ENCODE measurements around the gene TTC21B.

The TTC21B gene

GRCh38 chr2:165909466-165909865 lies 44.1 kb downstream of the TTC21B start:
- TF ChIP-seq, protein P1, sequence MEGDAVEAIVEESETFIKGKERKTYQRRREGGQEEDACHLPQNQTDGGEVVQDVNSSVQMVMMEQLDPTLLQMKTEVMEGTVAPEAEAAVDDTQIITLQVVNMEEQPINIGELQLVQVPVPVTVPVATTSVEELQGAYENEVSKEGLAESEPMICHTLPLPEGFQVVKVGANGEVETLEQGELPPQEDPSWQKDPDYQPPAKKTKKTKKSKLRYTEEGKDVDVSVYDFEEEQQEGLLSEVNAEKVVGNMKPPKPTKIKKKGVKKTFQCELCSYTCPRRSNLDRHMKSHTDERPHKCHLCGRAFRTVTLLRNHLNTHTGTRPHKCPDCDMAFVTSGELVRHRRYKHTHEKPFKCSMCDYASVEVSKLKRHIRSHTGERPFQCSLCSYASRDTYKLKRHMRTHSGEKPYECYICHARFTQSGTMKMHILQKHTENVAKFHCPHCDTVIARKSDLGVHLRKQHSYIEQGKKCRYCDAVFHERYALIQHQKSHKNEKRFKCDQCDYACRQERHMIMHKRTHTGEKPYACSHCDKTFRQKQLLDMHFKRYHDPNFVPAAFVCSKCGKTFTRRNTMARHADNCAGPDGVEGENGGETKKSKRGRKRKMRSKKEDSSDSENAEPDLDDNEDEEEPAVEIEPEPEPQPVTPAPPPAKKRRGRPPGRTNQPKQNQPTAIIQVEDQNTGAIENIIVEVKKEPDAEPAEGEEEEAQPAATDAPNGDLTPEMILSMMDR (IDR thresholded peaks at IDR 0.05; ENCODE audit: insufficient read depth, low read length), result no peak
- TF ChIP-seq SPI1 (IDR thresholded peaks at IDR 0.05; ENCODE audit: borderline replicate concordance, low read depth), result no peak
- TF ChIP-seq GABPA (IDR thresholded peaks at IDR 0.05; ENCODE audit: low read depth), result no peak
- no peak for TF ChIP-seq POLR2AphosphoS5 (IDR thresholded peaks at IDR 0.05; ENCODE audit: low read depth)
- no peak for TF ChIP-seq REST (IDR thresholded peaks at IDR 0.05; ENCODE audit: insufficient replicate concordance, low read depth)
- H3K4me3 ChIP-seq (replicated peaks; ENCODE audit: insufficient read depth, low read length), result no peak overlapping the region
- no peak for DNase-seq (ENCODE audit: low read depth in 1 of 2, low spot score in 1 of 2)

GRCh38 chr2:165905854-165906253 lies 47.7 kb downstream of the TTC21B start:
- TF ChIP-seq, protein P1 (IDR thresholded peaks at IDR 0.05; ENCODE audit: insufficient read depth, low read length), result no peak
- TF ChIP-seq REST (IDR thresholded peaks at IDR 0.05; ENCODE audit: insufficient replicate concordance, low read depth) (no peak), GABPA (IDR thresholded peaks at IDR 0.05; ENCODE audit: low read depth) (no peak), POLR2AphosphoS5 (IDR thresholded peaks at IDR 0.05; ENCODE audit: low read depth) (no peak), SPI1 (IDR thresholded peaks at IDR 0.05; ENCODE audit: borderline replicate concordance, low read depth) (no peak)
- DNase-seq (ENCODE audit: low read depth in 1 of 2, low spot score in 1 of 2), result no peak
- Histone ChIP-seq H3K27ac (replicated peaks) (no peak overlapping the region), H3K27me3 (ENCODE audit: insufficient read depth, poor library complexity, severe bottlenecking) (no peaks in the 10 kb centered on the region), H3K4me3 (replicated peaks; ENCODE audit: insufficient read depth, low read length) (no peak overlapping the region)

More at GRCh38 chr2:165909466-165909865, 44.1 kb downstream of the TTC21B start:
- no peak overlapping the region for H3K27ac ChIP-seq (replicated peaks)
- no peaks in the 10 kb centered on the region for H3K27me3 ChIP-seq (ENCODE audit: insufficient read depth, poor library complexity, severe bottlenecking)

GRCh38 chr2:165905269-165905668 lies 48.3 kb downstream of the TTC21B start:
- H3K4me3 ChIP-seq (replicated peaks; ENCODE audit: insufficient read depth, low read length), result no peak overlapping the region
- no peak for DNase-seq (ENCODE audit: low read depth in 1 of 2, low spot score in 1 of 2)
- H3K27ac ChIP-seq (replicated peaks), result no peak overlapping the region
- no peaks in the 10 kb centered on the region for H3K27me3 ChIP-seq (ENCODE audit: insufficient read depth, poor library complexity, severe bottlenecking)
- TF ChIP-seq, protein P1 (IDR thresholded peaks at IDR 0.05; ENCODE audit: insufficient read depth, low read length), result no peak

GRCh38 chr2:165904432-165904831 lies 49.1 kb downstream of the TTC21B start:
- H3K4me3 ChIP-seq (replicated peaks; ENCODE audit: insufficient read depth, low read length), result no peak overlapping the region
- no peak for DNase-seq (ENCODE audit: low read depth in 1 of 2, low spot score in 1 of 2)
- no peak for TF ChIP-seq POLR2AphosphoS5 (IDR thresholded peaks at IDR 0.05; ENCODE audit: low read depth)
- TF ChIP-seq SPI1 (IDR thresholded peaks at IDR 0.05; ENCODE audit: borderline replicate concordance, low read depth), result no peak
- TF ChIP-seq, protein P1 (IDR thresholded peaks at IDR 0.05; ENCODE audit: insufficient read depth, low read length), result no peak
- TF ChIP-seq GABPA (IDR thresholded peaks at IDR 0.05; ENCODE audit: low read depth), result no peak
- TF ChIP-seq REST (IDR thresholded peaks at IDR 0.05; ENCODE audit: insufficient replicate concordance, low read depth), result no peak

More at GRCh38 chr2:165904432-165904831, 49.1 kb downstream of the TTC21B start:
- Histone ChIP-seq H3K27me3 (ENCODE audit: insufficient read depth, poor library complexity, severe bottlenecking) (no peaks in the 10 kb centered on the region), H3K27ac (replicated peaks) (no peak overlapping the region)

All from HL-60 (cell line).